GM23248 (cell line): ENCODE results near the gene CDH4. TPM values are rescaled to one million over a fixed set of nuclear protein-coding genes. Genes with fewer than 3 reads are reported as not detected.

ENCODE experiments used
- DNase-seq: peaks from one replicate; pipeline ENCODE4 v3.0.0-alpha.2; 2015
- H2AFZ ChIP-seq: fragments of 200-600 bp; sonication (generic); 2 replicates; pipeline ENCODE4 v1.6.1; 2016; ENCODE audit warnings: antibody characterized with exemption
- H3F3A ChIP-seq: fragments of 200-600 bp; sonication (generic); 2 replicates; pipeline ENCODE4 v1.6.1; 2016; ENCODE audit warnings: mild to moderate bottlenecking, antibody characterized with exemption, mixed run types; ENCODE audit not compliant: insufficient read depth
- H3K27ac ChIP-seq: fragments of 200-600 bp; sonication (generic); 2 replicates; pipeline ENCODE4 v1.5.1; 2016; ENCODE audit warnings: mild to moderate bottlenecking
- H3K27me3 ChIP-seq: fragments of 200-600 bp; sonication (generic); replicated peaks from 2 replicates; pipeline ENCODE4 v1.6.1; 2016; ENCODE audit warnings: mild to moderate bottlenecking; ENCODE audit not compliant: insufficient read depth
- H3K36me3 ChIP-seq: fragments of 200-600 bp; sonication (generic); 2 replicates; pipeline ENCODE4 v1.6.1; 2016; ENCODE audit warnings: low read depth, mild to moderate bottlenecking
- H3K4me1 ChIP-seq: fragments of 200-600 bp; sonication (generic); 2 replicates; pipeline ENCODE4 v1.6.1; 2016; ENCODE audit warnings: mild to moderate bottlenecking; ENCODE audit not compliant: insufficient read depth
- H3K4me2 ChIP-seq: fragments of 200-600 bp; sonication (generic); one replicate; pipeline ENCODE4 v1.6.1; 2016; ENCODE audit warnings: mild to moderate bottlenecking; ENCODE audit not compliant: unreplicated experiment
- H3K4me3 ChIP-seq: fragments of 200-600 bp; sonication (generic); 2 replicates; pipeline ENCODE4 v1.5.1; 2016; ENCODE audit warnings: mild to moderate bottlenecking
- H3K79me2 ChIP-seq: fragments of 200-600 bp; sonication (generic); 2 replicates; pipeline ENCODE4 v1.6.1; 2016; ENCODE audit warnings: mild to moderate bottlenecking; ENCODE audit not compliant: insufficient read depth
- H3K9ac ChIP-seq: fragments of 200-600 bp; sonication (generic); 2 replicates; pipeline ENCODE4 v1.6.1; 2016; ENCODE audit warnings: mild to moderate bottlenecking
- H3K9me2 ChIP-seq: fragments of 200-600 bp; sonication (generic); 2 replicates; pipeline ENCODE4 v1.6.1; 2016; ENCODE audit warnings: mixed run types, mild to moderate bottlenecking, moderate library complexity; ENCODE audit not compliant: insufficient read depth
- H3K9me3 ChIP-seq: fragments of 200-600 bp; sonication (generic); one replicate; pipeline ENCODE4 v1.6.1; 2017; ENCODE audit warnings: low read depth
- H4K20me1 ChIP-seq: fragments of 200-600 bp; sonication (generic); 2 replicates; pipeline ENCODE4 v1.6.0; 2016; ENCODE audit not compliant: insufficient read depth
- EZH2 ChIP-seq: fragments of 200-600 bp; sonication (generic); IDR thresholded peaks from 2 replicates; pipeline ENCODE4 v1.6.1; 2018; ENCODE audit warnings: antibody characterized with exemption, mild to moderate bottlenecking; ENCODE audit not compliant: insufficient read depth, poor library complexity, severe bottlenecking
- EZH2phosphoT487 ChIP-seq: fragments of 200-600 bp; sonication (generic); IDR thresholded peaks from 2 replicates; pipeline ENCODE4 v1.6.1; 2018; ENCODE audit warnings: antibody characterized with exemption, moderate library complexity, mild to moderate bottlenecking, low read depth; ENCODE audit not compliant: insufficient read depth
- WGBS, 2 experiments: methylation state at CpG; one replicate each; pipeline ENCODE4 v1.1.6; 2015 to 2017; ENCODE audit warnings: low lambda C conversion rate in 2 of 2, low coverage in 1 of 2; ENCODE audit errors: missing lambda C conversion rate in 2 of 2; 5-methylcytosine and 5-hydroxymethylcytosine counted together
- in situ Hi-C: fragments of 300-500 bp; cut with MboI; formaldehyde crosslinking; loops from 2 replicates; pipeline ENCODE4 v1.15.0; 2020
- polyA plus RNA-seq: library from polyadenylated mRNA; unstranded; fragments of >200 nt; fragmentation: Nextera tagmentation; extraction: Ambion mirVana; gene quantifications from 2 replicates; pipeline ENCODE4 v1.2.1, GENCODE V29; 2016
- total RNA-seq: library from RNA; depleted of rRNA; stranded (reverse); fragments of >200 nt; shearing (Covaris generic); gene quantifications from 2 replicates; pipeline ENCODE4 v1.2.3, GENCODE V29; 2014

CDH4 gene
- total and polyA plus RNA-seq, 2 experiments from 2014 or later: 1.1 to 3.9 TPM

- Histone ChIP-seq H3K36me3 (no peaks in the 10 kb centered on the region), H2AFZ (no peak overlapping the region), H3K27ac (no peak overlapping the region), H3K9me2 (no peaks in the 10 kb centered on the region), H3K4me2 (no peak overlapping the region), H3K4me1 (no peaks in the 10 kb centered on the region), H4K20me1 (no peaks in the 10 kb centered on the region), H3K9ac (no peak overlapping the region), H3F3A (no peaks in the 10 kb centered on the region), H3K79me2 (no peaks in the 10 kb centered on the region), H3K9me3 (no peaks in the 10 kb centered on the region), H3K4me3 (no peak overlapping the region), H3K27me3 (peaks cover 6% of the 10 kb centered on the region; the same call in 1 of the 2 replicates)
- TF ChIP-seq EZH2 (no peak), EZH2phosphoT487 (no peak)
- no peak for DNase-seq
- in situ Hi-C loops: loop anchor here (10.0 kb wide), 1 partner anchor 61 kb away; no protein-coding TSS in a partner anchor
- WGBS, 2 experiments: 40 to 53% methylated on average over 14 to 15 of the region's 15 CpGs
Measured at GRCh38 chr20:61846074-61846473, 594.0 kb downstream of the CDH4 start.

GRCh38 chr20:61846741-61847419 lies 594.8 kb downstream of the CDH4 start:
- H3K9me2 ChIP-seq: no peaks in the 10 kb centered on the region
- H3K27ac ChIP-seq: no peak overlapping the region
- TF ChIP-seq EZH2phosphoT487: no peak
- no peak for TF ChIP-seq EZH2
- H3K4me2 ChIP-seq: no peak overlapping the region
- H3K36me3 ChIP-seq: no peaks in the 10 kb centered on the region
- no peak overlapping the region for H3K4me3 ChIP-seq
- no peak overlapping the region for H3K9ac ChIP-seq
- no peak for DNase-seq
- H4K20me1 ChIP-seq: no peaks in the 10 kb centered on the region
- H3K27me3 ChIP-seq: peaks cover 11% of the 10 kb centered on the region; the same call in 1 of the 2 replicates
- H3K4me1 ChIP-seq: no peaks in the 10 kb centered on the region
- H3K9me3 ChIP-seq: no peaks in the 10 kb centered on the region
- 48% methylated on average over 10 to 11 of the region's 11 CpGs for WGBS, 2 experiments
- no peaks in the 10 kb centered on the region for H3F3A ChIP-seq
- in situ Hi-C loops: loop anchor here (10.0 kb wide), 1 partner anchor 62 kb away; no protein-coding TSS in a partner anchor
- no peak overlapping the region for H2AFZ ChIP-seq
- no peaks in the 10 kb centered on the region for H3K79me2 ChIP-seq

GRCh38 chr20:61847420-61847748 lies 595.3 kb downstream of the CDH4 start:
- Histone ChIP-seq H3K36me3 (no peaks in the 10 kb centered on the region), H2AFZ (no peak overlapping the region), H3K27ac (no peak overlapping the region), H3K4me1 (no peaks in the 10 kb centered on the region), H3K79me2 (no peaks in the 10 kb centered on the region), H3F3A (no peaks in the 10 kb centered on the region), H3K9ac (no peak overlapping the region), H3K27me3 (peaks cover 11% of the 10 kb centered on the region; the same call in 1 of the 2 replicates), H4K20me1 (no peaks in the 10 kb centered on the region), H3K9me2 (no peaks in the 10 kb centered on the region), H3K4me2 (no peak overlapping the region), H3K4me3 (no peak overlapping the region), H3K9me3 (no peaks in the 10 kb centered on the region)
- no peak for DNase-seq
- no peak for TF ChIP-seq EZH2
- TF ChIP-seq EZH2phosphoT487: no peak
- WGBS, 2 experiments: 73 to 74% methylated on average over 10 of the region's 10 CpGs
- in situ Hi-C loops: loop anchor here (10.0 kb wide), 1 partner anchor 63 kb away; no protein-coding TSS in a partner anchor

- Histone ChIP-seq H3F3A (no peaks in the 10 kb centered on the region), H3K9me2 (no peaks in the 10 kb centered on the region), H3K27me3 (peaks cover 11% of the 10 kb centered on the region; the same call in 1 of the 2 replicates), H4K20me1 (no peaks in the 10 kb centered on the region), H3K27ac (no peak overlapping the region), H3K9me3 (no peaks in the 10 kb centered on the region), H3K9ac (no peak overlapping the region), H3K4me3 (no peak overlapping the region), H3K36me3 (no peaks in the 10 kb centered on the region), H2AFZ (no peak overlapping the region), H3K79me2 (no peaks in the 10 kb centered on the region), H3K4me2 (no peak overlapping the region), H3K4me1 (no peaks in the 10 kb centered on the region)
- TF ChIP-seq EZH2phosphoT487: no peak
- TF ChIP-seq EZH2: no peak
- 59 to 62% methylated on average over 7 of the region's 7 CpGs for WGBS, 2 experiments
- no peak for DNase-seq
- in situ Hi-C loops: loop anchor here (10.0 kb wide), 1 partner anchor 63 kb away; no protein-coding TSS in a partner anchor
Measured at GRCh38 chr20:61847986-61848385, 595.9 kb downstream of the CDH4 start.
